ENCODE data around the gene CD247. TPM values are rescaled to one million over a fixed set of nuclear protein-coding genes. Genes with fewer than 3 reads are reported as not detected.

CD247 gene
- total and polyA plus RNA-seq, 10 of the 15 experiments (the other 5 are each of a cell fraction or from before 2014, with no cell fraction given): 0.10 to 0.77 (median 0.30) TPM

GRCh38 chr1:167490765-167491164, 27.6 kb downstream of the CD247 start:
- FAIRE-seq (no peak), ATAC-seq (no peak), DNase-seq (ENCODE audit: low read depth, low spot score) (no peak)
- 16% methylated on average over 5 of the region's 5 CpGs for WGBS (ENCODE audit: insufficient coverage, insufficient replicate concordance, low lambda C conversion rate, missing lambda C conversion rate)
- no peak overlapping the region for H2AFZ ChIP-seq (ENCODE audit: control insufficient read depth, low read depth, low read length)
- RAD21 ChIA-PET (ENCODE audit: unreplicated experiment): no interaction called here
- POLR2A ChIA-PET: no interaction called here
- in situ Hi-C loops (cut with MboI) (no loop called here), intact Hi-C loops (cut with micrococcal nuclease; ENCODE audit: unreplicated experiment) (no loop called here)
- no peak overlapping the region for H3K4me2 ChIP-seq (ENCODE audit: control insufficient read depth, insufficient read depth)
- no peaks in the 10 kb centered on the region for H3K36me3 ChIP-seq (ENCODE audit: control insufficient read depth in 2 of 2, insufficient read depth in 2 of 2, low read length in 1 of 2)
- no peak overlapping the region for H3K9ac ChIP-seq (ENCODE audit: control insufficient read depth, insufficient read depth, low read length)
- SMC1A ChIA-PET (ENCODE audit: uncharacterized antibody, unreplicated experiment): no interaction called here
- H4K20me1 ChIP-seq (ENCODE audit: control insufficient read depth, insufficient read depth): no peaks in the 10 kb centered on the region
- no peaks in the 10 kb centered on the region for H3K9me3 ChIP-seq (replicated peaks; ENCODE audit: control insufficient read depth, insufficient read depth, low read length)
- H3K4me1 ChIP-seq (ENCODE audit: control insufficient read depth, insufficient read depth, low read length): no peaks in the 10 kb centered on the region
- BruUV-seq (replicated peaks): no TSS peak
- no peaks in the 10 kb centered on the region for H3K79me2 ChIP-seq (ENCODE audit: control insufficient read depth, insufficient read depth, low read length)
- no peak overlapping the region for H3K4me3 ChIP-seq
- no peaks in the 10 kb centered on the region; a peak in 1 of 4 replicates for H3K27me3 ChIP-seq (replicated peaks in 1 of 2; ENCODE audit: control insufficient read depth in 2 of 2, insufficient read depth in 2 of 2, low read length in 1 of 2)
- TF ChIP-seq CBX5 (IDR thresholded peaks at IDR 0.05; ENCODE audit: low read depth) (no peak), TBL1XR1 (IDR thresholded peaks at IDR 0.05; ENCODE audit: low read depth, low read length) (no peak), BRCA1 (IDR thresholded peaks at IDR 0.05; ENCODE audit: low read depth, low read length) (no peak), STAT3 (IDR thresholded peaks at IDR 0.05; ENCODE audit: low read depth, low read length) (no peak)
- CTCF ChIA-PET: interaction anchor here (1.5 kb wide), 1 partner anchor 44 kb away, joined by 5 read pairs; no protein-coding TSS in a partner anchor
- no peak overlapping the region for H3K27ac ChIP-seq (ENCODE audit: control insufficient read depth, insufficient read depth)

GRCh38 chr1:167489571-167490340, 28.6 kb downstream of the CD247 start:
- in situ Hi-C loops (cut with MboI): no loop called here
- DNase-seq (ENCODE audit: low read depth, low spot score) (no peak), FAIRE-seq (no peak), ATAC-seq (no peak)
- ChIA-PET RAD21 (ENCODE audit: unreplicated experiment) (interaction anchor here (0.5 kb wide), 1 partner anchor 11 kb away, joined by 3 read pairs; no protein-coding TSS in a partner anchor), SMC1A (ENCODE audit: uncharacterized antibody, unreplicated experiment) (interaction anchor here (0.6 kb wide), 1 partner anchor 40 kb away, joined by 3 read pairs; no protein-coding TSS in a partner anchor), POLR2A (no interaction called here), CTCF (interaction anchor here (1.5 kb wide), 1 partner anchor 45 kb away, joined by 5 read pairs; no protein-coding TSS in a partner anchor)
- H3K27me3 ChIP-seq (replicated peaks in 1 of 2; ENCODE audit: control insufficient read depth in 2 of 2, insufficient read depth in 2 of 2, low read length in 1 of 2): no peaks in the 10 kb centered on the region; a peak in 1 of 4 replicates
- H3K36me3 ChIP-seq (ENCODE audit: control insufficient read depth in 2 of 2, insufficient read depth in 2 of 2, low read length in 1 of 2): no peaks in the 10 kb centered on the region
- 59% methylated on average over 20 of the region's 20 CpGs for WGBS (ENCODE audit: insufficient coverage, insufficient replicate concordance, low lambda C conversion rate, missing lambda C conversion rate)
- no peaks in the 10 kb centered on the region for H3K79me2 ChIP-seq (ENCODE audit: control insufficient read depth, insufficient read depth, low read length)
- H2AFZ ChIP-seq (ENCODE audit: control insufficient read depth, low read depth, low read length): no peak overlapping the region
- H3K9ac ChIP-seq (ENCODE audit: control insufficient read depth, insufficient read depth, low read length): no peak overlapping the region
- H3K4me1 ChIP-seq (ENCODE audit: control insufficient read depth, insufficient read depth, low read length): no peaks in the 10 kb centered on the region
- H3K9me3 ChIP-seq (replicated peaks; ENCODE audit: control insufficient read depth, insufficient read depth, low read length): no peaks in the 10 kb centered on the region
- intact Hi-C loops (cut with micrococcal nuclease; ENCODE audit: unreplicated experiment): no loop called here
- H3K4me2 ChIP-seq (ENCODE audit: control insufficient read depth, insufficient read depth): no peak overlapping the region
- no peak for TF ChIP-seq PAX8 (IDR thresholded peaks at IDR 0.05)
- TF ChIP-seq CHD2 (IDR thresholded peaks at IDR 0.05; ENCODE audit: borderline replicate concordance, low read depth, low read length): no peak
- no peak for TF ChIP-seq YY1 (IDR thresholded peaks at IDR 0.05; ENCODE audit: low read depth, low read length)
- no peak for TF ChIP-seq FOXK2 (IDR thresholded peaks at IDR 0.05)
- no peak for TF ChIP-seq SMC3 (IDR thresholded peaks at IDR 0.05; ENCODE audit: borderline replicate concordance, low read length)
- no peak for TF ChIP-seq LARP7 (IDR thresholded peaks at IDR 0.05)
- TF ChIP-seq CBFB (IDR thresholded peaks at IDR 0.05; ENCODE audit: low read depth): no peak
- TF ChIP-seq ZNF687 (IDR thresholded peaks at IDR 0.05): no peak
- no peak for TF ChIP-seq FOXM1 (IDR thresholded peaks at IDR 0.05; ENCODE audit: low read depth, low read length)
- no peak for TF ChIP-seq CEBPB (IDR thresholded peaks at IDR 0.05; ENCODE audit: borderline replicate concordance in 1 of 2, low read depth in 2 of 2, low read length in 2 of 2)
- no TSS peak for BruUV-seq (replicated peaks)
- H3K4me3 ChIP-seq: no peak overlapping the region
- H3K27ac ChIP-seq (ENCODE audit: control insufficient read depth, insufficient read depth): no peak overlapping the region
- H4K20me1 ChIP-seq (ENCODE audit: control insufficient read depth, insufficient read depth): no peaks in the 10 kb centered on the region
